ENCODE results near the gene PKD2.

GRCh38 chr4:88078579-88078978 lies 71.1 kb downstream of the PKD2 start:
- no peak for TF ChIP-seq CTCF (conservative IDR thresholded peaks at IDR 0.05 in 1 of 2, IDR thresholded peaks at IDR 0.05 in 1 of 2; ENCODE audit: low read depth in 1 of 2, low read length in 2 of 2)
- no peak for TF ChIP-seq EZH2 (IDR thresholded peaks at IDR 0.05; ENCODE audit: low read length, missing control alignments)

All from fibroblast of lung (primary cell).